Measurements from ENCODE around the gene IPPK. TPM values are rescaled to one million over a fixed set of nuclear protein-coding genes. Genes with fewer than 3 reads are reported as not detected.

The IPPK gene
- total RNA-seq, 1 donor from 2014 or later: 15.2 TPM

DNA sequence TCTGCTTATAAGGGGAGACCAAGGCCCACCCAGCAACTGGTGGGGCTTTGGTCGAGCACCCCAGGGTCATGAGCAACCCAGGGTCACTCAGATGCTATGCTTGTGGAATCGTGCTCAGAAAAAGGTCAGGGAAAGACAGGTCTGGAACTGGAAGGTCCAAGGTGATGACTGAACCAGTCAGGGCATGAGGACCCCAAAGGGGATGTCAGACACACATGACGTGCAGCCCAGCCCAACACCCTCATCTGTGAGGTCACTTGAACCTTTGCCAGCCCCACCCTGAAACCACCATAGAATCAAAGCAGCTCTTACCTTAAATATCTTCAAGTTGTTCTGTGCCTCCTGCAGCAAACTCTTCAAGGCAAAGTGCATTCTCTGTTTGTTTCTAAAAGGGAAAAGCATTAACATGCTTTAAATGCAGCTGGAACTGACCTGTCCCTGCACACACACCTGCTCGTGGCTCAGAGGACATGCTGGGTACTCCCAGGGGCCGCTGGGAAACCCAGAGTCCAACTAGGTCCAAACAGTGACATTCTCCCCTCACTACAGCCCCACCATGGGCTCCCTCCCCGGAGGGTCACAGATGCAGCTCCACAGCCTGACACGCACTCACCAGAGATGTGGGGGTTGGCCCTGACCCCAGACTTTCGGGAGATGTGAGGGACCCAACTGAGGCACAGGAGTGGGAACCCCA, 29.4 kb downstream of the IPPK start:
- H3K4me3 ChIP-seq (ENCODE audit: low read depth, low read length): no peak overlapping the region
- TF ChIP-seq, protein P1, sequence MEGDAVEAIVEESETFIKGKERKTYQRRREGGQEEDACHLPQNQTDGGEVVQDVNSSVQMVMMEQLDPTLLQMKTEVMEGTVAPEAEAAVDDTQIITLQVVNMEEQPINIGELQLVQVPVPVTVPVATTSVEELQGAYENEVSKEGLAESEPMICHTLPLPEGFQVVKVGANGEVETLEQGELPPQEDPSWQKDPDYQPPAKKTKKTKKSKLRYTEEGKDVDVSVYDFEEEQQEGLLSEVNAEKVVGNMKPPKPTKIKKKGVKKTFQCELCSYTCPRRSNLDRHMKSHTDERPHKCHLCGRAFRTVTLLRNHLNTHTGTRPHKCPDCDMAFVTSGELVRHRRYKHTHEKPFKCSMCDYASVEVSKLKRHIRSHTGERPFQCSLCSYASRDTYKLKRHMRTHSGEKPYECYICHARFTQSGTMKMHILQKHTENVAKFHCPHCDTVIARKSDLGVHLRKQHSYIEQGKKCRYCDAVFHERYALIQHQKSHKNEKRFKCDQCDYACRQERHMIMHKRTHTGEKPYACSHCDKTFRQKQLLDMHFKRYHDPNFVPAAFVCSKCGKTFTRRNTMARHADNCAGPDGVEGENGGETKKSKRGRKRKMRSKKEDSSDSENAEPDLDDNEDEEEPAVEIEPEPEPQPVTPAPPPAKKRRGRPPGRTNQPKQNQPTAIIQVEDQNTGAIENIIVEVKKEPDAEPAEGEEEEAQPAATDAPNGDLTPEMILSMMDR (conservative IDR thresholded peaks at IDR 0.05; ENCODE audit: low read depth, low read length): no peak
- no peak for DNase-seq (ENCODE audit: low read depth)

DNA sequence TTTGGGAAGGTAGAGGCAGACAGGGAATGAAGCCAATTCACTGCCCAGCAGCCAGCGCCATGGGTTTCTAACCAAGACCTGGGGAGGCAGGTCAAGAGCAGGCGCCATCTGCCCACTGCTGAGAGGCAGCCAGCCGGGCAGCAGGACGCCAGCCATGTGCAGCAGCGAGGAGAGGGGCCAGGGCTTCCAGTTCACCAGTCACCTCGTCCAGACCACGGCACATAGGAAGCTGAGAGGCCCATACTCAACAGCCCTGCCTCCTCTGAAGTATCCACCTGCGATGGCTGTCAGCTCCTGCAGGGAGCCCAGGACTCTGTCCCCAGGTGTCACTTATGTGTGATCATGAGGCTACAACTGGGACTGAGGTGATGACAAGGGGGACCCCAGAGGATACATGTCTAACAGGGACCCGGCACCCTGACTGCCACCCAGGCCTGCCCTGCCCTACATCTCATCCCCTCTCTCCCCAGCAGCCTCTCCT, 30.1 kb downstream of the IPPK start:
- H3K4me3 ChIP-seq (ENCODE audit: low read depth, low read length): no peak overlapping the region
- TF ChIP-seq, protein P1 (conservative IDR thresholded peaks at IDR 0.05; ENCODE audit: low read depth, low read length): no peak
- DNase-seq (ENCODE audit: low read depth): no peak

DNA sequence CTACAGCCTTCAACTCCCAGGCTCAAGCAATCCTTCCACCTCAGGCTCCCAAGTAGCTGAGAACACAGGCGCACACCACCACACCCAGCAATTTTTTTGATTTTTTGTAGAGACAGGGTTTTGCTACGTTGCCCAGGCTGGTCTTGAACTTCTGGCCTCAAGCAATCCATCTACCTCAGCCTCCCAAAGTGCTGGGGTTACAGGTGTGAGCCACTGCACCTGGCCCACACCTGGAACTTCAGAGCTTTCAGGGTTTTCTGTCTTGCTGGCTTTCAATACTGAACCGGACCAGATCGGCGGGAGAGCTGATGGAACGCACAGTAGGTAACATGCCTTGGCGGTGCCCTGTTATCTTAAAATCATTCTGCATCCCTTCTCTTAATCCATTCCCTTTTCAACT, 30.8 kb downstream of the IPPK start:
- DNase-seq (ENCODE audit: low read depth): no peak
- H3K4me3 ChIP-seq (ENCODE audit: low read depth, low read length): no peak overlapping the region
- TF ChIP-seq, protein P1 (conservative IDR thresholded peaks at IDR 0.05; ENCODE audit: low read depth, low read length): no peak

DNA sequence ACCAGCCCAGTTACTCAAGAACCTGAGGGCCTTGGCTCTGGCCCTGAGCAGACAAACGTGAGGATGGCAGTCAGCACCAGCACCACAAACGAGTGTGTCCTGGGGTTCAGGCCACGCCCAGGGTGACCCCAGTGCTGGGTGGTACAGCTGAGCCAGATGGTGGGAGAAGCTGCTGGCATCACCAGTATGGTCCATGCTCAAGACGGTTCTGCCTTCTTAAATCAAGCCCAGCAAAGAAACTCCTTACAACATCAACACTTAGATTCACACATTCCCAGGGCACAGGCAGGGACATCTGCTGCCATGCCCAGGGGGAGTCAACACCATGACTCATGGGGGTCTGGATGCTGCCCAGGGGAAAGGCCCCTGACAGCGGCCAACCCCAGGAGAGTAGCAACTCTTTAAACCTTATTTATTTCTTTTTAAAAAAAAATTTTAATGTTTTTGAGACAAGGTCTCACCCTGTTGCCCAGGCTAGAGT, 31.3 kb downstream of the IPPK start:
- TF ChIP-seq, protein P1 (conservative IDR thresholded peaks at IDR 0.05; ENCODE audit: low read depth, low read length): no peak
- DNase-seq (ENCODE audit: low read depth): no peak
- no peak overlapping the region for H3K4me3 ChIP-seq (ENCODE audit: low read depth, low read length)

DNA sequence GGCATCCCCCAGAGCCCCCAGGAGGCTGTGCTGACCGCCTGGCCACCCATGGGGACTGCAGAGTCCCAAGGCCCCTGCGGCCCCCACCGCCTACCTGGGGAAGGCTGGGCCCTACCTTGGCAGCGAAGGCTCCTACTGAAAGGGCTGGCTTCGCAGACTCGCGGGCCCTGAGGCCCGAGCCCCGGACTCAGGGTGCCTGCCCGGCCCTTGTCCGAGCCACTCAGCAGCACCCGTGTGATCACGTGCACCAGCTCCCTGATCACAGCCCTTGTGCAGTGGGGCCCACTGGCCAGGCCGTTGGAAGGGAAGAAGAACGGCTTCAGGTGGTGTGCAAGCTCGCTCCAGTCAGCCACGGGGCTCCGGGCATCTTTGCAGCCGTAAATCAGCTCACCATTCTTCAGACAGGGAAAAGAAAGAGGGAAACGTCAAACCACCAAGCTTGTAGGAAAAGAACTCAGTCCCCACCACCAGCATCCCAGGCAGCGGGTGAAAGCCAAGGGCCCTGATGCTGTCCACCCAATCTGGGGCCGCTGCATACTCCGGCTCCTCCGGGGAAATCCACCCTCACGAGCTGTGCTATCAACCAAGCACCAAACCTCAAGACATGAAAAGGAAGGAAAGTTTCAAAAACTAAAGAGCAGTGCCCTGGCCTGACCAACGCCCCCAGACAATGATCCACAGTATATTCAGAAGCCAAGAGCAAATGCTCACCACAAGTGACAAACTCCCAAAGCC, 31.9 kb downstream of the IPPK start:
- no peak overlapping the region for H3K4me3 ChIP-seq (ENCODE audit: low read depth, low read length)
- TF ChIP-seq, protein P1 (conservative IDR thresholded peaks at IDR 0.05; ENCODE audit: low read depth, low read length): no peak
- no peak for DNase-seq (ENCODE audit: low read depth)

DNA sequence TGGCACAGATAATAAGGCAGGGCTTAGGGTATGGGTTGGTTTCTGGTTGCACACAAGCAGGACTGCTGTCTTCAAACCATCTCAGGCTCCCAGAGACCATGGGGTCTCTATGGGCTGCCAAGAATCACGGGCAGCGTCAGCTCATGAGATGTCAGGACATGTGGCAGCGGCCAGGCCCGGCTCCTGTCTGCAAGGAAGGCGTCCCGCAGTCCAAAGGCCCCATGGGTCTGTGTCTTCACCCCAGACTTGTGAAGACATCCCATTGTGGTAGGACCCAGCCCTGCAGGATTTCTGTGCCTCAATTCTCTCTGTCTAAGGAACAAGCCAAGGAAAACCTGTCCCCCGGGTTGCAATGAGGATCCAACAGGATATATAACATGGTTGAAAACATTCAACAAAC, 32.6 kb downstream of the IPPK start:
- no peak overlapping the region for H3K4me3 ChIP-seq (ENCODE audit: low read depth, low read length)
- no peak for DNase-seq (ENCODE audit: low read depth)
- TF ChIP-seq, protein P1 (conservative IDR thresholded peaks at IDR 0.05; ENCODE audit: low read depth, low read length): no peak
